GM12801 (cell line): Measurements from ENCODE around the gene MAP3K2.

Experiments used
- CTCF ChIP-seq: IDR thresholded peaks from one replicate; pipeline ENCODE4 v1.5.1; 2011; ENCODE audit warnings: control low read depth; ENCODE audit not compliant: insufficient read length; ENCODE audit errors: extremely low read depth

The MAP3K2 gene

DNA sequence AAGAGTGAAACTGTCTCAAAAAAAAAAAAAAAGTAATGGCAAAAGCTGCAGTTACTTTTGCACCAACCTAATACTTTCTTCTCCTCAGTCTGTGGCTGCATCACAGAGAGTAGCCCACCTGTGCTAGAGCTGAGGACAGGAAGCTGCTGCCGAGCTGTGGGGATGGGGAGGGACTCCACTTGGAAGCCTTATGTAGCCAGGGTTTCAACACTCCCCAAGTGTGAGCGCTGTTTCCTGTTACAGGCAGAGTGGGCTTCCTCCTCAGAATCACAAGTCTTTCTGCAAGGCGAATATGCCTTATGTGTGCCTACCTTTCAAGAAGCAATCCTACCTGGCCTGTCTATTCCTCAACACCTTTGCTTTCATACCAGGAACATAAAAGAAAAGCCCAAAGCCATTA, 131.4 kb downstream of the MAP3K2 start:
- no peak for TF ChIP-seq CTCF

- no peak for TF ChIP-seq CTCF
Observed at GRCh38 chr2:127255721-127256120, 132.1 kb downstream of the MAP3K2 start.

DNA sequence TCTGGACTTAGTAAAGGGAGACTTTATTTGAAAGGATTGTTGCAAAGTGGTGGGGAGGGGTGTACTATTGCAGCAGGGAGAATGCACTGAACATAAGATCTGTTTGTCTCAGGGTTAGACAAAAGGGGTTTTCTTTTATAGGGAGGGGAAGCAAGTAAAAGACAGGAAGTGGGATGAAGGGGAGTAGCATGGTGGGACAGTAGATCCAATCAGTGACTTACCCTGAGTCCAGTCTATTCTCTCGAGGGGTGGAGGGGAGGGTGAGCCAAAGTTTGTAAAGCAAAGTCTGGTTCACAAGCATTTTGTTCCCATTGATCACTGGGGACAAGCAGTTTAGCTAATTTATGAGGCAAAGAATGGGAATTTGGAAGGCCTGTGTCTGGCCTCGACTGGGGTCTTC, 132.6 kb downstream of the MAP3K2 start:
- TF ChIP-seq CTCF, result no peak

DNA sequence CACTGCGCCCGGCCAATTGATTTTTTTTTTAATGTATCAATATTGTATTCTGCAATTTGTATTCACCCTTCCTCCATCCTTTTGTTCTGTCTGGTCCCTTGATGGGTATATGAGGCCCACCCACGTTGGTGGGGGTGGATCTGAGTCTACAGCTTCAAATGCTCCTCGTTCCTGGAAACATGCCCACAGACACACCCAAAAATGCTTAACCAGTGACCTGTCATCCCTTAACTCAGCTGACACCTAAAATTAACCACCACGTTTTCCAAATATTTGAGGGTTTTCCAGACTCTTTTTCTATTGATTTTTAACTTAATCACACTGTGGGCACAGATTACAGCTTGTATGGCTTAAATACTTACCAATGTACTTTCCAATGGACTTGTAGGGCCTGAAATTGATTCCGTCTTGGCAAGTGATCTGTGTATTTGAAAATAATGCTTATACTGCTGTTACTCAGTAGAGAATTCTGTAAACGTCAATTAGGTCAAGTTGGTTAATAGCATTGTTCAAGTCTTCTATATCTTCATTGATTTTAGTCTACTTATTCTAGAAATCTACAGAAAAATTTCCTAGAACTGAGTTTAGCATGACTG, 133.3 kb downstream of the MAP3K2 start:
- no peak for TF ChIP-seq CTCF
